ENCODE results near the gene GRIN2B.

GRIN2B gene

GRCh38 chr12:13981296-13981962, at the start of gene GRIN2B:
Gene GRIN2B, minus strand, starts transcription at chr12:13981602. Its CDS starts 115,394 bp downstream, at chr12:13866208.
- Histone ChIP-seq H3K27me3 (replicated peaks) (peaks cover 9% of the 10 kb centered on the region), H3K4me3 (ENCODE audit: low read depth, low read length) (no peak within 1 kb of the TSS), H3K27ac (no peak within 1 kb of the TSS), H3K36me3 (replicated peaks) (no peaks in the 10 kb centered on the region)
- no peak for DNase-seq
- in situ Hi-C loops (cut with HindIII; ENCODE audit: low pct_ligation_motif_present, low sequenced_read_pairs) = no loop called here
- TF ChIP-seq CTCF (IDR thresholded peaks at IDR 0.05; ENCODE audit: low read depth, low read length, missing control alignments) = no peak

- no peak for DNase-seq
- Histone ChIP-seq H3K27ac (no peak overlapping the region), H3K36me3 (replicated peaks) (no peaks in the 10 kb centered on the region), H3K4me3 (ENCODE audit: low read depth, low read length) (no peak overlapping the region), H3K27me3 (replicated peaks) (no peaks in the 10 kb centered on the region)
- TF ChIP-seq CTCF (IDR thresholded peaks at IDR 0.05; ENCODE audit: low read depth, low read length, missing control alignments) = no peak
- in situ Hi-C loops (cut with HindIII; ENCODE audit: low pct_ligation_motif_present, low sequenced_read_pairs) = no loop called here
Observed at GRCh38 chr12:14026537-14026936, 45.1 kb upstream of the GRIN2B start.

GRCh38 chr12:14024591-14024990, 43.2 kb upstream of the GRIN2B start:
- DNase-seq = no peak
- no peak for TF ChIP-seq CTCF (IDR thresholded peaks at IDR 0.05; ENCODE audit: low read depth, low read length, missing control alignments)
- no peaks in the 10 kb centered on the region for H3K36me3 ChIP-seq (replicated peaks)
- in situ Hi-C loops (cut with HindIII; ENCODE audit: low pct_ligation_motif_present, low sequenced_read_pairs) = no loop called here
- no peak overlapping the region for H3K27ac ChIP-seq
- H3K4me3 ChIP-seq (ENCODE audit: low read depth, low read length) = no peak overlapping the region
- no peaks in the 10 kb centered on the region for H3K27me3 ChIP-seq (replicated peaks)

- in situ Hi-C loops (cut with HindIII; ENCODE audit: low pct_ligation_motif_present, low sequenced_read_pairs) = no loop called here
- DNase-seq = no peak
- no peak overlapping the region for H3K4me3 ChIP-seq (ENCODE audit: low read depth, low read length)
- H3K36me3 ChIP-seq (replicated peaks) = no peaks in the 10 kb centered on the region
- no peak overlapping the region for H3K27ac ChIP-seq
- TF ChIP-seq CTCF (IDR thresholded peaks at IDR 0.05; ENCODE audit: low read depth, low read length, missing control alignments) = no peak
- H3K27me3 ChIP-seq (replicated peaks) = no peaks in the 10 kb centered on the region
Observed at GRCh38 chr12:14018080-14018479, 36.7 kb upstream of the GRIN2B start.

- TF ChIP-seq CTCF (IDR thresholded peaks at IDR 0.05; ENCODE audit: low read depth, low read length, missing control alignments) = no peak
- in situ Hi-C loops (cut with HindIII; ENCODE audit: low pct_ligation_motif_present, low sequenced_read_pairs) = no loop called here
- no peak for DNase-seq
- no peaks in the 10 kb centered on the region for H3K27me3 ChIP-seq (replicated peaks)
- no peak overlapping the region for H3K27ac ChIP-seq
- no peak overlapping the region for H3K4me3 ChIP-seq (ENCODE audit: low read depth, low read length)
- H3K36me3 ChIP-seq (replicated peaks) = no peaks in the 10 kb centered on the region
Observed at GRCh38 chr12:14010989-14011388, 29.6 kb upstream of the GRIN2B start.

- DNase-seq = no peak
- in situ Hi-C loops (cut with HindIII; ENCODE audit: low pct_ligation_motif_present, low sequenced_read_pairs) = no loop called here
- Histone ChIP-seq H3K4me3 (ENCODE audit: low read depth, low read length) (no peak overlapping the region), H3K36me3 (replicated peaks) (no peaks in the 10 kb centered on the region), H3K27me3 (replicated peaks) (no peaks in the 10 kb centered on the region), H3K27ac (no peak overlapping the region)
- no peak for TF ChIP-seq CTCF (IDR thresholded peaks at IDR 0.05; ENCODE audit: low read depth, low read length, missing control alignments)
Observed at GRCh38 chr12:14007639-14008038, 26.2 kb upstream of the GRIN2B start.
